GM23338 (cell line): Measurements from ENCODE around the gene SELP. TPM values are rescaled to one million over a fixed set of nuclear protein-coding genes. Genes with fewer than 3 reads are reported as not detected.

Experiments used
- ATAC-seq: fragments of 200-7000 bp; cut with Tn5 transposase; 3 replicates; pipeline ENCODE4 v1.9.1; 2020
- DNase-seq: peaks from one replicate; pipeline ENCODE4 v3.0.0-alpha.2; 2015; ENCODE audit warnings: low spot score
- H2AFZ ChIP-seq: fragments of 200-600 bp; sonication (generic); 2 replicates; pipeline ENCODE4 v1.8.0; 2016; ENCODE audit warnings: antibody characterized with exemption, mild to moderate bottlenecking, moderate library complexity
- H3F3A ChIP-seq: fragments of 200-600 bp; sonication (generic); replicated peaks from 2 replicates; pipeline ENCODE4 v1.8.0; 2017; ENCODE audit warnings: antibody characterized with exemption, mixed run types, low read depth
- H3K27ac ChIP-seq: fragments of 200-600 bp; sonication (generic); 2 replicates; pipeline ENCODE4 v1.6.1; 2016; ENCODE audit warnings: low read depth
- H3K27me3 ChIP-seq: fragments of 200-600 bp; sonication (generic); 2 replicates; pipeline ENCODE4 v1.8.0; 2016; ENCODE audit warnings: mild to moderate bottlenecking, mixed run types, moderate library complexity; ENCODE audit not compliant: insufficient read depth
- H3K36me3 ChIP-seq: fragments of 200-600 bp; sonication (generic); 2 replicates; pipeline ENCODE4 v1.8.0; 2016; ENCODE audit warnings: mild to moderate bottlenecking; ENCODE audit not compliant: insufficient read depth
- H3K4me1 ChIP-seq: fragments of 200-600 bp; sonication (generic); 2 replicates; pipeline ENCODE4 v1.8.0; 2016; ENCODE audit warnings: mild to moderate bottlenecking, moderate library complexity; ENCODE audit not compliant: insufficient read depth
- H3K4me2 ChIP-seq: fragments of 200-600 bp; sonication (generic); 2 replicates; pipeline ENCODE4 v1.7.1; 2017; ENCODE audit warnings: mixed run types
- H3K4me3 ChIP-seq: fragments of 200-600 bp; sonication (generic); 2 replicates; pipeline ENCODE4 v1.6.1; 2016; ENCODE audit warnings: mixed run types
- H3K79me2 ChIP-seq: fragments of 200-600 bp; sonication (generic); replicated peaks from 2 replicates; pipeline ENCODE4 v1.8.0; 2017; ENCODE audit warnings: mild to moderate bottlenecking; ENCODE audit not compliant: insufficient read depth
- H3K9me2 ChIP-seq: fragments of 200-600 bp; sonication (generic); 2 replicates; pipeline ENCODE4 v1.8.0; 2017; ENCODE audit not compliant: insufficient read depth
- H4K20me1 ChIP-seq: fragments of 200-600 bp; sonication (generic); replicated peaks from 2 replicates; pipeline ENCODE4 v1.8.0; 2017; ENCODE audit warnings: mild to moderate bottlenecking; ENCODE audit not compliant: insufficient read depth
- H3K27ac Mint-ChIP-seq: 2 replicates; pipeline ENCODE4 v1.8.0; 2020; ENCODE audit warnings: inconsistent platforms, mild to moderate bottlenecking, moderate library complexity, mixed read lengths
- H3K27me3 Mint-ChIP-seq: 3 replicates; pipeline ENCODE4 v1.8.0; 2022; ENCODE audit warnings: low read depth, mild to moderate bottlenecking, moderate library complexity, mixed read lengths, inconsistent platforms; ENCODE audit not compliant: insufficient read depth, poor library complexity
- H3K36me3 Mint-ChIP-seq: 3 replicates; pipeline ENCODE4 v1.8.0; 2021; ENCODE audit warnings: low read depth, mild to moderate bottlenecking, inconsistent platforms, moderate library complexity, mixed read lengths
- H3K4me1 Mint-ChIP-seq: 3 replicates; pipeline ENCODE4 v1.8.0; 2020; ENCODE audit warnings: mild to moderate bottlenecking, inconsistent platforms, mixed read lengths
- H3K4me3 Mint-ChIP-seq: 3 replicates; pipeline ENCODE4 v1.8.0; 2021; ENCODE audit warnings: moderate library complexity, mild to moderate bottlenecking, inconsistent platforms, mixed read lengths
- H3K9me3 Mint-ChIP-seq: 3 replicates; pipeline ENCODE4 v1.8.0; 2020; ENCODE audit warnings: moderate library complexity, mild to moderate bottlenecking, inconsistent platforms, mixed read lengths
- CREB1 ChIP-seq: fragments of 250-450 bp; sonication (Bioruptor Pico); IDR thresholded peaks from 2 replicates; pipeline ENCODE4 v1.5.0; 2020; ENCODE audit warnings: low read depth, mild to moderate bottlenecking, moderate library complexity
- CTCF ChIP-seq, 2 experiments: fragments of 200-600 bp in 1 of 2; sonication (generic) in 1 of 2; conservative IDR thresholded peaks; 2 replicates each; pipeline versions ENCODE4 v1.5.1 to v1.6.1; 2016 to 2017; ENCODE audit warnings: antibody characterized with exemption in 2 of 2, low read depth in 2 of 2, mild to moderate bottlenecking in 2 of 2, moderate library complexity in 1 of 2
- ETS1 ChIP-seq: IDR thresholded peaks from 2 replicates; pipeline ENCODE4 v1.6.1; 2016; ENCODE audit warnings: antibody characterized with exemption
- NANOG ChIP-seq: IDR thresholded peaks from 2 replicates; pipeline ENCODE4 v1.6.1; 2016; ENCODE audit warnings: antibody characterized with exemption, borderline replicate concordance
- POLR2AphosphoS5 ChIP-seq: IDR thresholded peaks from 2 replicates; pipeline ENCODE4 v1.6.1; 2016; ENCODE audit warnings: antibody characterized with exemption, low read depth
- REST ChIP-seq: IDR thresholded peaks from one replicate; pipeline ENCODE4 v1.6.1; 2018; ENCODE audit warnings: antibody characterized with exemption; ENCODE audit not compliant: unreplicated experiment
- ZNF114 ChIP-seq: fragments of 250-450 bp; sonication (Bioruptor Pico); IDR thresholded peaks from 2 replicates; pipeline ENCODE4 v1.5.0; 2020; ENCODE audit warnings: mild to moderate bottlenecking, moderate library complexity
- ZNF331 ChIP-seq: fragments of 250-450 bp; sonication (Bioruptor Pico); IDR thresholded peaks from 2 replicates; pipeline ENCODE4 v1.5.0; 2020; ENCODE audit warnings: low read depth, mild to moderate bottlenecking, moderate library complexity
- ZNF462 ChIP-seq: fragments of 250-450 bp; sonication (Bioruptor Pico); IDR thresholded peaks from 2 replicates; pipeline ENCODE4 v1.5.0; 2020; ENCODE audit warnings: mild to moderate bottlenecking, moderate library complexity
- polyA plus RNA-seq: library from polyadenylated mRNA; unstranded; fragments of >200 nt; fragmentation: Nextera tagmentation; extraction: Ambion mirVana; gene quantifications from 2 replicates; pipeline ENCODE4 v1.2.1, GENCODE V29; 2016
- total RNA-seq: library from RNA; depleted of rRNA; stranded (reverse); fragments of >200 nt; shearing (Covaris generic); gene quantifications from 2 replicates; pipeline ENCODE4 v1.2.3, GENCODE V29; 2014

The SELP gene
- total and polyA plus RNA-seq, 2 experiments from 2014 or later = not detected

DNA sequence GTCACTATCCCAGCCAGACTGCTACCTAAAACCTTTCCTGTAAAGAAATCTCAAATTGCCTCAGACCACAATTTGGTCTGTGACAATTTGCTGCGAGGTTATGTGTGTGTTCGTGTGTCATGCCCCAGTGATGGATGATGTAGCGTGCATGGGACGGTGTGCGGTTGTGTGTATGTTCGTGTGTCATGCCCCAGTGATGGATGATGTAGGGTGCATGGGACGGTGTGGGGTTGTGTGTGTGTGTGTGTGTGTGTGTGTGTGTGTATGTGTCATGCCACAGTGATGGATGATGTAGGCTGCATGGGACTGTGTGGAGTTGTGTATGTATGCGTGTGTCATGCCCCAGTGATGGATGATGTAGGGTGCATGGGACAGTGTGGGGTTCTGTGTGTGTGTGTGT, 9.4 kb downstream of the SELP start (continued):
- TF ChIP-seq REST (no peak), NANOG (no peak), ETS1 (no peak), ZNF331 (CRISPR knock-in tag) (no peak), CREB1 (CRISPR knock-in tag) (no peak), POLR2AphosphoS5 (no peak), ZNF114 (CRISPR knock-in tag) (no peak)

GRCh38 chr1:169618367-169618766, 11.6 kb downstream of the SELP start:
- no peak for ATAC-seq
- Histone ChIP-seq H3K4me3 (no peak overlapping the region), H3K4me2 (no peak overlapping the region), H3K36me3 (no peaks in the 10 kb centered on the region), H3K27me3 (no peaks in the 10 kb centered on the region), H3K4me1 (no peaks in the 10 kb centered on the region), H3K27ac (no peak overlapping the region), H3K79me2 (no peaks in the 10 kb centered on the region), H4K20me1 (no peaks in the 10 kb centered on the region), H3K9me2 (no peaks in the 10 kb centered on the region), H2AFZ (no peak overlapping the region), H3F3A (no peaks in the 10 kb centered on the region)
- Mint-ChIP-seq H3K9me3 (no peaks in the 10 kb centered on the region), H3K36me3 (no peaks in the 10 kb centered on the region), H3K27me3 (peaks cover 2% of the 10 kb centered on the region), H3K27ac (no peak overlapping the region), H3K4me3 (no peak overlapping the region), H3K4me1 (no peaks in the 10 kb centered on the region)
- DNase-seq = no peak
- no peak for TF ChIP-seq ZNF462 (CRISPR knock-in tag)
- no peak for TF ChIP-seq ZNF114 (CRISPR knock-in tag)
- no peak for TF ChIP-seq CTCF (conservative IDR thresholded peaks at IDR 0.05; ENCODE audit: low read depth in 2 of 2)
- TF ChIP-seq ETS1 = no peak
- TF ChIP-seq POLR2AphosphoS5 = no peak
- TF ChIP-seq NANOG = no peak
